HG03575 (cell line): ENCODE measurements around the gene CMTM2.
"Not testable (repeated sequence)": the region's sequence is repeated elsewhere in the genome, so short reads cannot be mapped to it uniquely, and the experiment has no call there.

ENCODE experiments used
- ATAC-seq: cut with Tn5 transposase; IDR thresholded peaks from one replicate; pipeline ENCODE4 v1.9.1; 2021; ENCODE audit not compliant: unreplicated experiment, insufficient number of reproducible peaks, low FRiP score; ENCODE audit errors: extremely low read depth

Gene CMTM2

DNA sequence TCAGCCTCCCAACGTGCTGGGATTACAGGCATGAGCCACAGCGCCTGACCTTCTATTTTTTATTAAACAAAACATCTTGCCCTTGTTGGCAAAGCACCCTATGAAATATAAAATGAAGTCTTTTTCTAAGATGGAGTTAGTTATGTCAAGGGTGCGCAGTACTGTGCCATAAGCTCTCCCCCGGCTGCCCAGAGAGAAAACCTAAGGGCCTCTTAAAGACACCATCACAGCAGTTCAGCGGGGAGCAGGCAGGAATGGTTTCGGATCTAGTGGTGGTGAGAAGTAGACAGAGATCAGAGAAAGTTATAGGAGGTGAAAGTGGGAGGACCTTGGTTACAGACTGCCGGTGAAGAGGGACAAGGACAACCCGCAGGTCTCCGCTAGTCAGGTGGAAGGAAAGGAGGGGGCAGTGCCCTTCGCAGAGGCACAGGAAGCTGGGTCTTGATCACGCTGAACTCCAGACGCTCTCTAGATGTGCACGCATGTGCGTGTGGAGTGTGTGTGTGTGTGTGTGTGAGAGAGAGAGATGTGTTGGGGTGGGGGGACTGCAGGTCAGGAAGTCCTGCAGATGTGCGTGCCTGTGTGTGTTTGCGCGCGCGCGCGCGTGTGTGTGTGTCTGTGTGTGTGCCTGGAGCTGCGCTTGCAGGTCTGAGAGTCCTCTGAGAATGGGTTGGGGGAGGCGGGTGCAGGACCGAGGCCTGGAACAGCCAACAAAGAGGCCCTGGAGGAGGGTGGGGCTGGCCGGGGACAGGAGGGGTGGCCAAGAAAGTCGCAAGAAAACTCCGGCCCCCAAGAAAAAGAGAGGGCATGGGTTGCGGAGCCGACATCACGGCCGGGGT lies 24.5 kb downstream of the CMTM2 start:
- ATAC-seq: no peak

DNA sequence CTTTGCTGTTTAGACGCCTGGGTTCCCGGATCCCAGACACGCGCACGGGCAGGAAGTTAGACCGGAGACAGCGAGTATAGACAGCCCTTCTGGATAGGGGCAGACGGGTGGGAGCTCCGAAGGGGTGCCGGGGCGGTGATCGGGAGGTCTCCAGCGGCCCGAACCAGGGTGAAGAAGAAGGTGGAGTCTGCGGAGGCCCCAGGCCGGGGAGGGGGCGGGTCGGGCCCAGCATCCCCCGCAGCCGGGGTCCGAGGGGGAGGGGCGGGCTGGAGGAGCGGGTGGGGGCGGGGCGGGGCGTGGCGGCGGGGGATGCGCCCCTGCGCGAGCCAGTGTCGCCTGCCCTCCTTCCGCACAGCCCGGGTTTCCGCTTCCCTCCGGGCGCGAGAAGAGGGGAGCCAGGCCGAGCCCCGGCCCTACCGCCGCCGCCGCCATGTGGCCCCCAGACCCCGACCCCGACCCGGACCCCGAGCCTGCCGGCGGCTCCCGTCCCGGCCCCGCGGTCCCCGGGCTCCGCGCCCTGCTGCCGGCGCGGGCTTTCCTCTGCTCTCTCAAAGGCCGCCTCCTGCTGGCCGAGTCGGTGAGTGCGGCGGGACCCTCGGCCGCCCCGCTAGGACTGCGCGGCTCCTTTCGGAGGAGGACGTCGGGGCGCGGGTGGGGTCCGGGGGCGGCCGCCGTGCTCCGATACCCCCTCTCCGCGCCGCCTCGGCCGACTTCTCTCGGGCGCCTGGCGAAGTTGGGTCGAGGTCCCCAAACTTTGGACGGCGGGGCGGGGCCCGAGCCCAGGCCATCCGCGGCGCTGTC lies 25.3 kb downstream of the CMTM2 start, which contains the start of gene CMTM3:
Gene CMTM3 (plus strand): TSS at position 329 of the 801 bp plus-strand sequence. CDS start 102 bp downstream, at position 431.
- no peak for ATAC-seq

DNA sequence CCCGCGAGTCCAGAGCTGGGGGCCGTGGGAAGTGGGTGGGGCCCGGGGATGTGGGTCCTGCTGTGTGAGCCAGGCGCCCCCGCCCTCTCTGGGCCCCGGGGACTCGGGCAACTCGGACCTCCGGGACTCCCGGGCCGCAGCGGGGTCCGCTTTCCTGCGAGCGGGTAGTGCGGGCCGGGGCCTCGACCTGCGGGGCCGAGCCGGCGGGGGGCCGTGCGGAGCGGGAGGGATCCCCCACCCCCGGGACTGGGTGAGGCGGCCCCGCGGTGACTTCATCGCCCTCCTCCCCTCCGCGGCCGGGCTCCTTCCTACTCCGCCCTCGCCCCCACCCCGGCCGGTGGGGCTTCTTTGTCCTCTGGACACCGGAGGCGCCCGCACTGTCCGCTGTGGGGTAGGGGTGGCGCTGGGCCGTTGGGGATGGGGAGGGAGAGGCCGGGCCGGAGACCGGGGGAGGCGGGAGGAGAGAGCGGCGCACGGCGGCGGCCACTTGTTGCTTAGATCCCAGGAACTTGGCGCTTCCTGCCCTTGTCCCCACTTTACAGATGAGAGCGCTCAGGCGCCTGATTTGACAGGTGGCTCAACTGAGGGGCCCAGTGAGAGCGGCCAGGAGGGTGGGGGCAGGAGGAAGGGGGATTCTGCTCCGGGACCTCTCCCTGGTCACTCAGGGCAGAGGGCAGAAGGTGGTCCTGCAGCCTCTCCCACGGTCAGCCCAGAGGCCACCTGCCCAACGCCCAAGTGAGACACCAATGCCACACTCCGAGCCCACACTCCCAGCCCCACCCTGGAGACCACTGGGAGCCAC lies 26.1 kb downstream of the CMTM2 start:
- ATAC-seq: no peak

DNA sequence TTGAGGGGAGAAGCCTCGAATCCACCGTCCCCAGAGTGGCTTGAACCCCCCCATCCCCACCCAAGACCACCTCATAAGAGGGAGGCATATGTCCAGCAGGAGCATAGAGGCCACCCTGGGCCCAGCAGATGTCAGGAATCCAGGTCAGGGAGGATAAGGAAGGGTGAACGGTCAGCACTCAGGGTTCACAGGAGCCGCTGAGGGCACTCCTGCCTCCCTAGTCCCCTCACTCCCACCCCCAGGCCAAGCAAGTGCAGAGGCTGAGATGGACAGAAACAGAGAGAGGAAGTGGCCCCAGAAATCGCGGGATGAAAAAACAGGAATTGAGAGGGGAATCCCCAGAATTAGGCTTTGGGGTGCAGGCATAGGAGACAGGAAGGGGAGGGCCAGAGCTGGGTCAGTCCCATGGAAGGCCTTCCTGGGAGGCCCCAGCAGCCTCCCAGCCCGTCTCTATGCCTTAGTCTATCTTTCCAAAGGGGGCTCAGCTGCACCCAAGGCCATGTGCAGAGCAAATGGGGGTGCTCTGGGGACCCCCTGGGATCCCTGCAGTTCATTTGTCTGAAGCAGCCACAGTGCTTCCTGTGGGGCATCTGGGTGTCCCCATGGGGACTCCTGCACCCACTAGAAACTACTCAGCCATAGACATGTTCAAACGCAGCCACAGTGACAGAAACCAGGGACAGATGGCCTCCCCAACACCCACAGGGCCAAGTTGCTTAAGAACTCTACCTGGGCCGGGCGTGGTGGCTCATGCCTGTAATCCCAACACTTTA lies 26.9 kb downstream of the CMTM2 start:
- no peak for ATAC-seq

DNA sequence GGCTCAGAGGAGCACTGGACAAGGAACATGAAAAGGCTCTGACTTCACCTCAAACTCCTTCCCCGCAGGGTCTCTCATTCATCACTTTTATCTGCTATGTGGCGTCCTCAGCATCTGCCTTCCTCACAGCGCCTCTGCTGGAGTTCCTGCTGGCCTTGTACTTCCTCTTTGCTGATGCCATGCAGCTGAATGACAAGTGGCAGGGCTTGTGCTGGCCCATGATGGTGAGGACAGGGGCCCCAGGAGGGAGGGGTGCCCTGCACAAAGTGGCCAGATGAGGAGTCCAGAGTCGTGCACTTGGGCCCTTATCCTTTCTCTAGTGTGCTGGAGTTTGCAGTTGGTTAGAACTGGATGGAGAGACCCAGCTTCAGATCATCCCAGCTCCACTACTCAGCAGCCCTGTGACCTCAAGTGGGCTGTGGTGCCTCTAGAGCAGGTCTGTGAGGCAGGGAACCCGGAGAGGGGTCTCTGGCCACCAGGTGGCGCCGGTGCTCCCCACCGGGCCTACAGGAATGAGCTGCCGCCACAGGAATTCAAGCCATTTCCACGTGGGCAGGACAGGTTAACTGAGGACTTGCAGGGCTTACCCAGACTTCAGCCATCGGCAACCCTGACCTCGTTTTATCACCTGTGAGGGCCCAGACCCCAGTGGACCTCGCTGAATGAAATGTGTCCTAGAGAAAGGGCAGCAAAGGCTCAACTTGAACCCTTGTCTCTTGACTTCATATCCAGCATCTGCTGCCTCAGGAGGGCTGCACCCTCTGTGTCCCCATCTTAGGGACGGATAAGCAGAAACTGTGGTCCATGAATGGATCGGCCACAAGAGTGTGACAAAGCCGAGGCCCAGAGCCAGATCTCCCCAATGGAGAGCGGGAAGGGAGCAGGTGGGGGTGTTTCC lies 29.2 kb downstream of the CMTM2 start:
- ATAC-seq: no peak

DNA sequence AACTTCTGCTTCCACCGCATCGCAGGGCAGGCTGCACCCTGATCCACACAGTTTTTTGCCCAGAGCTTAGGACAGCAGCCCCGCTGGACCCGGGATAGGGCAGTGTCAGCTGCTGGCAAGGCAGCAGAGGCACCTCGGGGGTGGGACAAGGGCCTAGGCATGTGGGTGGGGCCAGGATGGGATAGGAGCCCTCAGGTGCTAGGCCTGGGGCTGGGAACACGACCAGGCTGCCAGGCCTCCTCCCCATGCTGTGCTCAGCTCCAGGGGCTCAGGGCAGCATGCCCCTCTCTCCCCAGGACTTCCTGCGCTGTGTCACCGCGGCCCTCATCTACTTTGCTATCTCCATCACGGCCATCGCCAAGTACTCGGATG lies 29.9 kb downstream of the CMTM2 start:
- ATAC-seq: no peak

DNA sequence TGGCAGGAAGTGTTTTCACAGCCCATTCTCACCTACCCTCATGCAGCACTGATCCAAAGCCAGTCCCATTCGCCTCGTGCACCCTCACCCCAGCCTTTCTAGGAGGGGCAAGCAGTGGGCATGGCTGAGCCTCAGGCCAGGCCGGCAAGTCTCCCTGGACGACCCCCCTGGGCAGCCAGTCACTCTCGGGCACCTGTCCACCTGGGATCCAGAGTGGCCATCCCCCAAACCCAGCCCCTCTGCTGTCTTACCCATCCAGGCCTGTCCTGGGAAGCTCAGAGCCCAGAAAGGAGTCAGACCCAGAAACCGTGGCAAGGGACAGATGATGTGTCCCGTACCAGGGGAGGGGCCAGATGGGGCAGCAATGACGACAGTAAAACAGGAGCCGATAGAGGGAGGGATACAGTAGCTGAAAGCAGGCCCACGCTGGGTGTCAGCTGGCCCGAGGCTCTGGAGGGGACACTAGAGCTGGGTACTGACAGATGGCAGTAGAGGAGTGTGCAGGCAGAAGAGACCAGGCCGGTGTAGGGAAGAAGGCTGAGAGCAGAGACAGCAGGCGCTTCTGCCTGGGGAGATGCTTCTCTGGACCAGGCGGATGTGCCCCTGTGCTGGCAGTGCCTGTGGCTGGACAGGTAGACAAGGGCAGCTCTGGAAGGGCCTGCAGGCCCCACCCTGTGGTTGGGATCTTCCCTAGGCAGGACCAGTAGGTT lies 31.0 kb downstream of the CMTM2 start:
- ATAC-seq: no peak

DNA sequence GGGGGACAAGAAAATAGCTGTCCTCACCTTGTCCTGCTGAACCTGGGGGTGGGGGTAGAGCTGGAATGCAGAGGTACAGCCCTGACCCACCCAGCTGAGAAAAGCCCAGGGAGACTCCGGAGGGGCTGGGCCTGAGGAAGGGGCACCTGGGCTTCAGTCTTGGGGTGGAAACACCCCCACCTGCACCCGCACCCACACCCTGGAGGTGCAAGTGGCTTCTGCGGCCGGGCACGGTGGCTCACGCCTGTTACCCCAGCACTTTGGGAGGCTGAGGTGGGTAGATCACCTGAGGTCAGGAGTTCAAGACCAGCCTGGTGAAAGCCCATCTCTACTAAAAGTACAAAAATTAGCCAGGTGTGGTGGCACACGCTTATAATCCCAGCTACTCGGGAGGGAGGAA lies 32.6 kb downstream of the CMTM2 start:
- not testable (repeated sequence) for ATAC-seq

DNA sequence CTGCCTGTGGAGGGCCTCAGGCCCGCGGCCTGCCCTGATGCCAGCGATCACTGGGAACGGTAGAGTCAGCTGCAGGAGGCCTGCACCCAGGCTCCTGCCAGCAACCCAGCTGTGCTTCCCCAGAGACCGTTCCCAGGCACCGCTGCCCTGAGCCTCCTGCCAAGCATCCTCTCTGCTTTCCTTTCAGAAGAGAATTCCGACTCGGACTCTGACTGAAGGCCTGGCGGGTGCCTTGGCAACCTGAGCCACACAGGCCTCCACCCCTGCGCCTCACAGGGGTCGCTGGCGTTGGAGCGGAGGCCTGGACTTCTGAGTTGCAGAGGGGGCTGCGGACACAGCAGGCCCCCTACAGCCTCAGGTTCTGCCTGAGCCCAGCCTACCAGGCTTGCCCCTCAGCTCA lies 33.2 kb downstream of the CMTM2 start:
- no peak for ATAC-seq

DNA sequence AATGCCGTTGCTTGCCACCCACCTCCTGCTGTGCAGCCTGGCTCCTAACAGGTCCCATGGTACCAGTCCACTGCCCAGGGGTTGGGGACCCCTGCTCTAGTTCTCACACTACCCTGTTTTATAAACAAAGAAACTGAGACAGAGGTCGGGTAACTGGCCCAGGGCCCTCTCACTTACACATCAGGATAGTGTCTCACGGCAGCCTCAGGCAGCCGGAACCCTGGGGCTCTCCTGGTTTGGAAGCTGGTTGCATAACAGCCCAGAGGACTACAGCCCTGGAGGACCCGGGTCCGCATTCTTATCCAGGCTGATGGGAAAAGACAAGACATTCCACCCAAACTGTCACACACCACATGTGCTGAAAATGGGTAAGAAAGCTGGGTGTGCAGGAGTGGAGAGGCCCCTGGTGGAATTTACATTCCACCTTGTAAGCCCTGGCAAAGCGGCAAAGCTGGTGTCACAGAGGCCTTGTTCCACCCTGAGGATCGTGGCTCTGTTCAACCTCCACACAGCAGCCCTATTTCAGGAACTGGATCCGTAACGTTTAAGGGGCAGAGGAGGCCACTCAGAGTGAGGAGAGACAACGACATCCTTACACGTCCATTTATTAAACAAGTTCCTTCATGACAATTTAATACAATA lies 35.0 kb downstream of the CMTM2 start:
- no peak for ATAC-seq

DNA sequence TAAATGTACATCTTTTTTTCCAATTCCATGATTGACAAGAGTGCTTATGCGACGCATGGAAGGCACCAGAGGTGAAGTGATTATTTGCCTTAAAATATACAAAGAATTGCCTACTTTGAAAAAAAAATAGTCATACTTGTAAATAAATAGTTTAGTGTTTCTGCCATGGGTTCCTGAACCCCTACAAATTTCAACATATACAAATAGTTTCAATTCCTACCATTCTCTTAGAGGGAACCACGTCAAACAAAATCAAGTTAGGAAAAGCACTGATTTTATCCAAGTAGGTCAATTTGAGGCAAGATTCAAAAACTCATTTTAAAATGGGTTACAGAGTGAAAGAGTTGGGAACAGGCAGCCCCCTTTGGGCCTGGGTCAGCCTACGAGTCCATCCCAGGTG lies 36.9 kb downstream of the CMTM2 start:
- no peak for ATAC-seq

DNA sequence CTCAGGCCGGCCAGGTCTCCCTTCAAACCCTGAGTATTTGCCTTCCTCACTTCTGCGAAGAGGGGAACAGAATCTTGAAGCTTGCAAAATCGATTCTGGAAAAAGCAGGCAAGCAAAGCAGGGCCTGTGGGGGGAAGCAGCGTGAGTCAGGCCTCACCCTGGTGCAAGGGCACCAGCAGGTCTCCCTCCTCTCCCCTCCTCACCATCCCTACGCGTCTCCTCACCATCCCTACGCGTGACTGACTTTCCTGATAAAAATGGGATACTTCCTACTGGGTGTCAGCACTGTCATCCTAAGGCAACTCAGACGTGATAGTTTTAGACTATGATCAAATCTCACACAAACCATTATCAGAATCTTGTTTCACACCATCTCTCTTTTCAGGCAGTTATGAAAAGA lies 37.3 kb downstream of the CMTM2 start:
- no peak for ATAC-seq

DNA sequence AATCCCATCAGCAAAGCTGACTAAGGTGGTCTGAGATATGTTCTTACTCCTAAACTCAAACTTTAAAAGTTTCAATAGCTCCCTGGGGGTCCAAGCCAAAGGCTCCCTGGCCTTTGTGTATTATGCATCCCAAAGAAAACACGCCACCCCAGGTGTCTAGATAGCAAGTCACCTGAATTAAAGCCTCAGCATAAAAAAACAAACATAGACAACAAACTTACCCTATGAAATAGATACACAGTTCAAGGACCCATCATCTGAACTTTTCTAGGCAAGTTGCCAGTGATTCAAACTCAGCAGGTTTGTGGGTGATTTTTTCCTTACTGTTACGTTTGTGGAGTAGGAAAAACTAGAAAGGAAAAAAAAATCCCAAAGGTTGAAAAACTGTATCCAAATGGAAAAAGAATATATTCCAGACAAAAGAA lies 37.8 kb downstream of the CMTM2 start:
- ATAC-seq: no peak

DNA sequence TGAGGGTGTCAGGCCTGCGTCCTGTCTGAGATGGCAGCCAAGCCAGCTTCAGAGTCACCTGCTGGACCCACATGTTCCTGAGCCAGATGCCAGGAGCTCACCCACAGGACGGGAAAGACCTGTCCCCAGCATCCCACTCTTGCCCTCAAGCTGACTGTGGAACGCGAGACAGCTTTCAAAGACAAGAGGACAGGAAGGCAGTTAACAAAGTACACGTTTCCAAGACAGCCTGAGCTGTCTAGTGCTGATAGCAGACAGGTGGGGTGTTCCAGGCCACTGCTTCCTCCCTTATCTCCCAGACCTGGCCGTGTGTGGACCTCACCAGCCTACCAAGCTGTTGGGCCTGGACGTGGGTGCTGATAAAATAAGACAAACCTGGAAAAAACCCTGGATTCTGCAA lies 38.5 kb downstream of the CMTM2 start:
- no peak for ATAC-seq

DNA sequence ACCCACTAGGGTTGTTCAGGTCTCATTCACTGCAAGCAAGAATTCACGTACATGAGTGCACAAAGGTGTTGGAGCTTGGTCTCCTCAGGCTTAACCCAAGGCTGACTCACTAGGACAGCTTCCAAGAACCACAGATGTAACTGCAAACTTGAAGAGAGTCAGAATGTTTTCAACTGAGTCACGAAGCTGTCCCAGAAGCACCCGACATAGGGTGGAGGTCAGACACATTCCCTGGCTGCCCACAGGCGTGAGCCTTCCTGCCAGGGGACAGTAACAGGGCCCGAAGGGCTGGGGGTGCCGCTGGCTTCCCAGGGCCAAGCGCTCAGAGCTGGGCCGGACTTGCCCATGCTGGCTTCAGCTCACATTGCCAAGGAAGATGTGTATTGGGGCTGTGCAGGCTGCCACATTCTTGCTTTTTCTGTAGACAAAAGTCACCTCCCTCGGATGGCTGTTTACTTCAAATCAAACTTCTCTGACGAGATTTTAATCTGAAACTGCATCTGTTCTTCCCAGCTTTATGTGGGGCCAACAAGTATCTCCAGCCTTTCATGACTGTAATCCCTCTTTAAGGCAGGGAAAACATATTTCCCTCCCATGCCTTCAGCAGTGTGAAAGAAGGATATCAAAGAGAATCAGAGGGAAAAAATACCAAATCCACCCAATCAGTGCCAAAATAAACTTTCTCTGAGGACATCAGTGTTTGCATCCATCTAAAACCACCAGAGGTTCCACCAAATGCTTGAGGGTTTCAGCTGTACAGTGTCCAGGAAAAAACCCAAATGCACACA lies 39.5 kb downstream of the CMTM2 start:
- no peak for ATAC-seq
